GM19452 (cell line): Measurements from ENCODE around the gene EXOSC2.
"Not testable (repeated sequence)": the region's sequence is repeated elsewhere in the genome, so short reads cannot be mapped to it uniquely, and the experiment has no call there.

Experiments
- ATAC-seq: cut with Tn5 transposase; IDR thresholded peaks from one replicate; pipeline ENCODE4 v1.9.1; 2021; ENCODE audit not compliant: unreplicated experiment

Gene EXOSC2

DNA sequence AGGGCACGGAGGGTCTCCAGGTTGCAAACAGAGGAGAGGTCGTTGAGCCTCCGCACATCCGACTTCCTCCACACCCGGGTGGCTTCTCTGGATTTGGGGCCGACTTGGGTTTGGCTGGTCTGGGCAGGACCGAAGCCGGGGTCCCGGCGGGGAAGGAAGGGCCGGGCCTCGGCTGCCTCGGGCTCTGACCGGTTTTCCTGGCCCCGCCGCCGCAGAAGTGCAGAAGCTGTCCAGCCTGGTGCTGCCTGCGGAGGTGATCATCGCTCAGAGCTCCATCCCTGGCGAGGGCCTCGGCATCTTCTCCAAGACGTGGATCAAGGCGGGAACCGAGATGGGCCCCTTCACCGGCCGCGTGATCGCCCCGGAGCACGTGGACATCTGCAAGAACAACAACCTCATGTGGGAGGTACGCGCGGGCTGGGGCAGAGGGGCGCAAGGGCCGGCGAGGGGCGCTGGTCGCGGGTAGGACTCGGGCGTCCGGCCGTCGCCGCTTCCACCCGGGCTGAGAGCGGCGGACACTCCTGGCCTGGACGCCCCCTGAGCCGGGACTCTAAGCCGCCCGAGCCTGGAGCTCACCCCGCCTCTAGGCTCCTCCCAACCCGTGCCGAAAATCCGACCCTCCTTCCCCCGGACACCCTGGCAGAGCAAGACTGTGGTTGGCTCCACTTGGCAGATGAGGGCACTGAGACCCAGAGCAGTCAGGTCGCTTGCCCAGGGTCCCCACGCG, 27.0 kb upstream of the EXOSC2 start:
- no peak for ATAC-seq

DNA sequence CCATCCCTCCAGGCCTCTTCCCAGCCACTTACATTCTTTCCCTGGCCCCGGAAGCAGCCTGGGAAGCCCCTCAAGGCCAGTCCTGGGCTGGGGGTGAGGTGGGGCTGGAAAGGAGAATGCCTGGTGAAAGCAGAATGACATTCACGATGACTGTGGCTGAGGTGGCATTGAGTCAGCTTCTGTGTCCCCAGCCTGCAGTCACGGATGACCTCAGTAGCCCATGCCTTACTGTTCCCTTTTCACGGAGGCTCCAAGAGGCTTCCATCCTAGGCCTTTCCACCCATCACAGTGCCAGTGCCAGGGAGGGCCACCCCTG, 26.5 kb upstream of the EXOSC2 start:
- no peak for ATAC-seq

- ATAC-seq: no peak
Measured at GRCh38 chr9:130668196-130668595, 25.4 kb upstream of the EXOSC2 start.

DNA sequence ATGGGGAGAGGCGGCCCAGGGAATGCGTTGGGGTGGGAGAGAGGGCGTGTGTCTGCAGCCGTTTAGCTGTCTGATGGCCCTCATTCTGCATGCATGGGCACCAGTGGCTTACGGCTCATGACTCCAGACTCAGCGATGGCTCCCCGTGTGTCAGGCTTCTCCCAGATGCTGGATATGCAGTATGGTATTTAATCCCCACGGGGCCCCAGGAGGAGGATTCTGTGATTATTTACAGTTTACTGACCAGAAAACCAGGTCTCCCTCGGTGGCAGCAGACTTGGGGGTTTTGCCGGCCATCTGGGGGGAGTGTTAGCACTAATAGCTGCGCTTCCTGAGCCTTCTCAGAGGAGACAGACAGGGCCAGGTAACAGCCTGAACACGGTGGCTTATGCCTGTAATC, 24.9 kb upstream of the EXOSC2 start:
- no peak for ATAC-seq

DNA sequence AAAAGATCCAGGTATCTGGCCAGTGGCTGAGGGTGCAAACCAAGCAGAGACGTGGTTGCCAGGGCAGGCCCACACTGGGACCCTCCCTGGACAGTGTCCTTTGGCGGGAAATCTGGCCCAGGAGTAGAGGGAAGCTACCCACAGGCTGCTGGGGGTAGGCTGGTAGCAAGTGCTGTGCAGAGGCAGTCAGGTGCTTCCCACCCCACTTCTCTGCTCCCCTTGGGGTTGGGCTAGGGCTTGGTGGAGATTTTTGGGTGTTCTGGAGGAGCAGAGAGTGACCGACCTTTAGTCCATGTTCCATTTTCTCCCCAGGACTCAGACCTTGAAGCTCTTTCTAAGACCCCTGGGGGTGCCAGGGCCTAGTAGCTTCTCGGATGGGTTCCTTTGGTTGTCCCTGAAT, 23.6 kb upstream of the EXOSC2 start:
- no peak for ATAC-seq

DNA sequence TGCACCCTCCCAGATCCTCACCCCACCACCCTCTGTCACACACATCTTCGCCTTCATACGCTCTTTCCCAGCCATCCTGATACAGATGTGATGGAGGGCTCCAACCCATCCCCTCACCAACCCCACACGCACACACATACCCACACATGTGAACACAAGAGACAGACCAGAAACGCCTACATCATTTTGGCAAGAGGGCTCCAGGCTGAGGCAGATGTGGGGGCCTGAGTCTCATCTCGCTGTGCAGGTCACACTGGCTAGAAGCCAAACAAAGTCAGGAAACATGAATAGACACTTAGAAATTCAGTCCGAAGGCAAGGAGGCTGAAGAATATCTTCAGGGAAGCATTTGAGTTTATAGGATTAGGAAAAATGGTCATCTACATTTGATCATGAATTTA, 22.9 kb upstream of the EXOSC2 start:
- ATAC-seq: no peak

DNA sequence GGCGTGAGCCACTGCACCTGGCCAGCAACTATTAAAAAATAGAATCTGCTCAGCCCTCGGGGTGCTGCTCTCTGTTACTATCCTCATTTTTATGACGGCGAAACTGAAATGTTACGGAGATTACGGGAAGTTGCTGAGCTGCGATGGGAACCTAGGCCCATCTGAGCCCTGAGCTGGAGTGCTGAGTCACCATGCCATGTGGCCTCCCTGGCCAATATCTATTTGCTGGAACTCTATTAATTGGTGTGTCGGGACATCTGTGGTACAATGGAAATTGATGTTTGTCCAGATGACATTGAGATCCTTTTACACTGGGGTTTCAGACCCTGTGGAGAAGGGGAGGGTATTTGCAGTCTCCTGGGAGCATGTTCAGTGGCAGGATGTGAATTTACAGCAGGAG, 21.1 kb upstream of the EXOSC2 start:
- no peak for ATAC-seq

- no peak for ATAC-seq
Measured at GRCh38 chr9:130672933-130673615, 20.5 kb upstream of the EXOSC2 start.

DNA sequence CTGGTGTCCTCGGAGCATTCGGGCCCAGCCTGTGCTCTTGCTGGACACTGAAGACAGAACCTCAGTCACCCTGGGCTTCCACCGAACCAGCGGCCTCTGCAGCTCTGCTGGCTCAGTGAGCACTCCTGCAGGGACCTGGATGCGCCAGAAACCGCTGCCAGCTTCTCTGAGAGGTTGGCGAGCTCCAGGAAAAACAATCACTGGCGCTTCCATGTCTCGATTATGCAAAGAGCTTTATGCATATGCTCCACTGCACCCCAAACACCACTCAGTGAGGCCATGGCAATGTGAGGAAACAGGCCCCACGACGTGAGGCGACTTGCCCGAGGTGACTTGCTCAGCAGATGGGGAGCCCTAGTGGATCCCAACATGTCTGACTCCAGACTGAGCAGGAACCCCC, 18.2 kb upstream of the EXOSC2 start:
- no peak for ATAC-seq

GRCh38 chr9:130677252-130677651, 16.3 kb upstream of the EXOSC2 start:
- ATAC-seq: no peak

DNA sequence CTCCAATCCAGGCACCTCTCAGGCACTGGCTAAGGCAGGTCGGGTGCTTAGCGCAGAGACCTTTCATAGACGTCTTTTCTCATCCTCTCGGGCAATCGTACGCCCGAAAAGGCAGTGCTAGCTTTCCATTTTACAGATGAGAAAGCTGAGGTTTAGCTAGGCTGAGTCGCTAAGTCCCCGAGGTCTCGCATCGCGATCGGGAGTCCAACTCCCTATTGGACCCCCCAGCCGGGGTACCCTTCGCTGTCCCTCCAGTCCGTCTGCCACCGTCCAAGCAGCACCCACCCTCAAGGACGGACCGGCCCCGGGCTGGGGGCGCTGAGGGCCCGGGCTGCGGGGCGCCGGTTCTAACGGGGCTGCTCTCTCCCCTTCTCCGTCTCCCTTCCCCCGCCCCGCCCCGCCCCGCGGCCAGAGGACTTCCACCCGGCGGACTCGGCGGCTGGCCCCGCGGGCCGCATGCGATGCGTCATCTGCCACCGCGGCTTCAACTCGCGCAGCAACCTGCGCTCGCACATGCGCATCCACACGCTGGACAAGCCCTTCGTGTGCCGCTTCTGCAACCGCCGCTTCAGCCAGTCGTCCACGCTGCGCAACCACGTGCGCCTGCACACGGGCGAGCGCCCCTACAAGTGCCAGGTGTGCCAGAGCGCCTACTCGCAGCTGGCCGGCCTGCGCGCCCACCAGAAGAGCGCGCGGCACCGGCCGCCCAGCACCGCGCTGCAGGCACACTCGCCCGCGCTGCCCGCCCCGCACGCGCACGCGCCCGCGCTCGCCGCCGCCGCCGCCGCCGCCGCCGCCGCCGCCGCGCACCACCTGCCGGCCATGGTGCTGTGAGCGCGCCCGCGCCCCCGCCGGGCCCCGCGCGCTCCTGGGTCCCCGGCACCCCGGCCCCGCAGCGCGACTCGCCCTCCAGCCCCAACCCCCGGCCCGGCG, 12.5 kb upstream of the EXOSC2 start:
- no peak for ATAC-seq

GRCh38 chr9:130681769-130682420, 11.7 kb upstream of the EXOSC2 start:
- ATAC-seq: no peak

- ATAC-seq: no peak
Measured at GRCh38 chr9:130682421-130683121, 11.0 kb upstream of the EXOSC2 start.

GRCh38 chr9:130685104-130685503, 8.5 kb upstream of the EXOSC2 start:
- no peak for ATAC-seq

- not testable (repeated sequence) for ATAC-seq
Measured at GRCh38 chr9:130685945-130686344, 7.6 kb upstream of the EXOSC2 start.

DNA sequence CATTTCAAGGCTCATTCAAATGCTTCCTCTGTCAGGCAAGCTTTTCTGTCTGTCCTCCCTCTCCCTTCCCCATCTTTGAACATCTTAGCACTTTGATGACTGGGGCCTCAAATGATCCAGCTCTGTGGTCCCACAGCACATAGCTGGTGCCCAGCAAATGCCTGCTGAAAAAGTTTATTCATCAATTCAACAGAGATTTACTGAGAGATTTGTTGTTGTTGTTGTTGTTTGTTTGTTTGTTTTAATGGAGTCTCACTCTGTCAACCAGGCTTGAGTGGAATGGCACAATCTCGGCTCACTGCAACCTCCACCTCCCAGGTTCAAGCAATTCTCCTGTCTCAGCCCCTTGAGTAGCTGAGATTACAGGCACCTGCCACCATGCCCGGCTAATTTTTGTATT, 6.0 kb upstream of the EXOSC2 start:
- no peak for ATAC-seq

DNA sequence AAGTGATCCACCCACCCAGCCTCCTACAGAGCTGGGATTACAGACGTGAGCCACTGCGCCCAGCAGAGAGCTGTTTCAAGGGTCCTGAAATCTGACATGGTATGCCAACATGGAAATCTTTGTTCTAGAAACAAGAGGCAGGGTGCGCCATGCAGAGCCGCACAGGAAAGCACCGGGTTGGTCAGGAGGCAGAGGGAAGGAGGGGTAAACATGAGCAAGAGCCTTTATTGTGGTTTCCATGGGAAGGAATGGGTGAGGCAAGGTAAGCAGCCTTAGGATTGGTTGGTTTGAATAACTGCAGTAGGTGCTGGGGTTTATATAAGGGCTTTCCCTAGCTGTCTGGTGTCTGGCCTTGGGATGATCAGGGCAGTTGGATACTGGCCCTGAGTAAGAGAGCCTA, 5.5 kb upstream of the EXOSC2 start:
- no peak for ATAC-seq

GRCh38 chr9:130689572-130689936, 4.0 kb upstream of the EXOSC2 start:
- no peak for ATAC-seq

DNA sequence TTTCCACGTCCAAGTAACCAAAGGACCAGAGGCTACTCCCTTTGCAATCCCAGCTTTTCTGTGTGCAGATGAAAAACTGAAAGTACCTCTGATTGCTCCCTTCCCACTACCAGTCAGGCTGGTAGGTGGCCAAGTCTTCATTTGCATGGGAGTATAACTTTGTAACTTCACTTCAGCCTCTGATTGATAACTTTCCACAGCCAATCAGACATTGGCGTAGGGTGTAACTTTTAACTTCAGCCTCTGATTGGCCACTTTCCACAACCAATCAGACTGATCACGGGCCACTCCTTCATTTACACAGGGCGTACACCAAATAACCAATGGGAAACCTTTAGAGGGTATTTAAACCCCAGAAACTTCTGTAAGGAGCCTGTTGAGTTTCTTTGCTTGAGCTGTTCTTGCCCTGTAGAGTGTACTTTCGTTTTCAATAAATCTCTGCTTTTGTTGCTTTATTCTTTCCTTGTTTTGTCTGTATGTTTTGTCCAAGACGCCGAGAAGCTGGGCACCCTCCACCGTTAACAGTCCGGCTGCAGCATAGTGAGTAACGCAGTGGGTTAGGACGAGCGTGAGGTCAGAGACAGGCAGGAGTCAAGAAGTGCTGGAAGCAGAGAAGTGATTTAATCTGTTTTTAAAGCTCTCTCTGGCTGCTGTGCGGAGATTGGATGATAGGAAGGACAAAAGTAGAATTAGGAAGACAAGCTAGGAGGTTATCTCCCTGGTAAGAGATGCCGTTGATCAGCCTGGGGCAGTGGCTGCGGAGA, 3.5 kb upstream of the EXOSC2 start:
- ATAC-seq: no peak

DNA sequence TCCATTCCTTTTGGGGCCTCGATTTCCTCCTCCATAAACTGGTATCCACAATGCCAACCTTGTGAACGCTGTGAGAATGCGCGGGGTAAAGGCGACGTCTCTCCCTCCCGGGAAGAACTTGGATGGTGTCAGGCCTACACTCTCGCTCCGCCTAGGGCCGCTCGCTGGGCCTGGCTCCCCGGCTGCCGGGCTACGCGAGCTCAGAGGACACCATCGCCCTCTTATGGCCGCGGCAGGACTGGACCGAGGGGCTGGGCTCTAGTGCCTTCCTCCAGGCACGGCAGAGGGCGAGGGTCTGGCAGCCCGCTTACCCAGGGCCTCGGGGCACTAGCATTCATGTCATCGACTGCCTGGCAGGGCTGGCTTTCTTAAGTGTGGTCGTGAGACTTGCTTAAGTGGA, 1.3 kb upstream of the EXOSC2 start:
- no peak for ATAC-seq
